Renal cortical epithelial cell (primary cell): Measurements from ENCODE around the gene NPL. TPM values are rescaled to one million over a fixed set of nuclear protein-coding genes. Genes with fewer than 3 reads are reported as not detected.

Experiments used
- DNase-seq: peaks from one replicate; pipeline ENCODE4 v3.0.0-alpha.2; 2011; ENCODE audit warnings: low read depth
- total RNA-seq: library from RNA; depleted of rRNA; stranded (reverse); fragments of >200 nt; gene quantifications from 2 replicates; pipeline ENCODE4 v1.2.3, GENCODE V29; 2014

Gene NPL
- total RNA-seq, 1 donor from 2014 or later: 1.5 TPM

DNA sequence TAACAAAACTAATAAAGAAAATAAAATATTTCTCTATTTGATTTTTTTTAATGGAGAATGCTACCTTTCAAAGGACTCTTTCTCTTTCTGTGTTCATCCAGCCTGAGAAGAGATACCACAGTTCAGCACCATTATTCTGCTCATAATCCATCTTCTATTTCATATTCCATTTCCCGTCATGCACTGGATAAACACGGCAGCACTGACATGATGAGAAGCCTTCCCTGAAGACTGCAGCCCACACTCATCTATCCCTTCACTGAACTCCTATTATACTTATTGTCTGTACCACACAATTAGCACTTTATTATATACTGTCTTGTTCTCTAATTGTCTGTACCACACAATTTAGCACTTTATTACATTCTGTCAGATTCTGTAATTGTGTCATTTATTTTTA, 10.7 kb upstream of the NPL start:
- DNase-seq: no peak

DNA sequence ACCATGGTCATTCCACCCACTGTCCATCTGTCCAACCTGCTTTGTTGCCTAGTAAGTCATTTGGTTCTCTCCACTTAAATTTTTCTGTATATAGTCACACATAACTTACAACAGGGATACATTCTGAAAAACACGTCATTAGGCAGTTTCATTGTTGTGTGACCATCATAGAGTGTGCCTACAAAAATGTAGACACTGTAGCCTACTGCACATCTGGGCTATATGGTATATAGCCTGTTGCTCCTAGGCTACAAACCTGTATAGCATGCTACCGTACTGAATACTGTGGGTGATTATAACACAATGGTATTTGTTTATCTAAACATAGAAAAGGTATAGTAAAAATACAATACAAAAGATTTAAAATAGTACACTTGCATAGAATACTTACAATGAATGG, 10.0 kb upstream of the NPL start:
- DNase-seq: no peak

DNA sequence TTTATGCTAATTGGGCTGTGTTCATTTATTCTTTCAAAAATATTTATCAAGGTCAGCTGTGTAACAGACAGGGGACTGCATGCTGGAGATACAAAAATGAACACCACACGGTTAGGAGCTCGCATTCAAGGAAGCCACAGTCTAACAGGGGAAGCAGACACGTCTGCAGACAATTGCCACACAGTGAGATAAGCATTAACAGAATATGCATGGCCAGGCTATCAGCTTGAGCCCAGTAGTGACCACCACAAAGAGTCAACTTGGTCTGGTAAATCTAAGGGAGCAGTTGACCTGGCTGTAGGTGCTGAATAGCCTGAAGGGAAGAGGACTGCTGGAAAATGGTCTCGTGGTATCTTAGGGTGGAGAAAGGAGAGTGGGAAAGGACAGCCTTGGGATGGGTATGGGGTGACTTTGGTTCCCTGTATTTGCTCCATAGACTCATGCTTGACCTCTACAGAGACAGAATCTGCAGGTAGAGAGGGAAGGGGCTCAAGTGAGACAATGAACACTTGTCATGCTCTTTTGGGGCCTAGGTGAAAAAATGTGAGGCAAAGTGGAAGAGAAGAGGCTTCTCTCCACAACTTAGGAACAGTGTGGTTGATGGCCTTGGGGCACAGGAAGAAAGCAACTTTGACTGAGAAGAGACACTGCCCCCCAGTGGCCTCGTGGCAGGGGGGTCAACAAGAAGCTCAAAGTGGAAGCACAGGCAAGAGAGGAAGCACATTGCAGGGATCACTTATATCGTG, 7.6 kb upstream of the NPL start:
- DNase-seq: peak; percentile 47

DNA sequence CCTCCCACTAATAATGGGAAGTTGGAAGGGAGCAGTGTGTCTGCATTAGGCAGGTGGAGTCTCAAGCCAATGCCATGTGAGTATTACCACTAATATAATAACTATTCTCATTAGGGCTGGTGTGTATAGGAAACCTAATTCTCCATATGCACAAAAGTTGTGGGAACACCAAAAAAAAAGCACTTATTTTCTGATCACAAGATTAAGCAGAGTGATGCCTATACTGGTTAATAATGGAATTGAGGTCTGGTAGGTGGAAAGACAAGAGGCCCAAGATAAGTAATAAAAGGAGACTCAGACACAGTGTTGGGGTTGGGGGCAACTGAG, 7.0 kb upstream of the NPL start:
- DNase-seq: no peak

DNA sequence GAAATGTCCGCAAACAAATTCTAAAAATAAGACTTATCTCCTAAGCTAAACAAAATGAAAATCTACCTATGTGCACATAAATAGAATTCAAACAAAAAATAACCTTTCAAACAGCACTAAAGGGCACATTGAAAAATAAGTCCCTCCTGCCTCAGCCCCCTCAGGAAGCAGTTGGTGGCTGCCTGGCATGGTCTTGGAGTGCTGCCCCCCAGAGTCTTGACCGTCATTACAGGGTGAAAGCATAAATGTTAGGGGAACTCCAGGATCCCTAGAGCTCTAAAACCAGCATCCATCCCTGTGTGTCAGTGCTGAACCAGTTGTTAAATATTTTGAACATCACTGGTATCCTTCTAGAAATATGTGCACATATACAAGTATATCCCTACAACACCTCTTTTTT, 6.5 kb upstream of the NPL start:
- no peak for DNase-seq

DNA sequence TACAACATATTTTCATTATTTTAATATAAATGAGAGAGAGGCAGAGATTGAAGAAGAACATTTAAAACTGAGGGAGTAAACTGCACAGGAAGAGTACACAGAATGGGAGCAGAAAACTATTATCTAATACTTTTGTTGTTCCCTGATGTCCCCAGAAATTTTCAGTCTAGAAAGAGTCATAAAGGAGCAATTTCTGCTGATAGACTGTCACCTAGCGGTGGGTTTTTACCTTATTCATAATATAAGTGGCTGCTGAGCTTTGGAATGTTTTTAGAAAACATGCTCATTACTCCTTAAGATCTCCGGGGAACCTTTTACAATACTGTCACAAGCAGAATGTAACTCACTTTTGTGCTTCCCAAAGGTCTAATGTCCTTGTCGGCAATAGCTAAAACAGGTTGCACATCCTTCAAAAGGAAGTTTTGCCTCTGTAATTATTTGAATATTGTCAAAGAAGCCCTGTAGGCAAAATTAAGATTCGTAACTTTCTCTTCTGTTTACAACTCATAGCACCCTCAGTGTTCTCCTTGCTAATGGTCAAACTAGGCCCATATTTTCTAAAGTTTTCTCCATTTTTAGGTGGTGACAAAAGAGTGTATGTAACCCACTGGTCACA, 4.9 kb upstream of the NPL start:
- peak; percentile 57 for DNase-seq

DNA sequence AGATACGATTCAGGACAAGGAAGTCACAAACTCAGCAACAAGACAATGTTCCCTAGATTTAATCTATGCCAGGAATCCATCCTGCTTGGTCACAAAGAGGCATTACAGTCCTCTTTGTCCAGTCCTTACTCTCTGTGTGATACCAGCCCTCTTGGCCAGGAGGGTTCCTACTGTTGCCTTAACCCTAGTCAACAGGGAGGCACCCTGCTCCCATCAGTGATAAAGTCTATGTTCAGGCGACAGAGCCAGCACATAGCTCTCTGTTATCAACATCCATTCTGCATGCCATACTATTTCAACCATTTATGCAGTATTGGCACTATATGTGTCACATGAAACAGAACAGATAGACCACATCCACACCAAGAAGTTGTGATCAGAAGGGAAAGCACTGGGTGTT, 4.4 kb upstream of the NPL start:
- no peak for DNase-seq

DNA sequence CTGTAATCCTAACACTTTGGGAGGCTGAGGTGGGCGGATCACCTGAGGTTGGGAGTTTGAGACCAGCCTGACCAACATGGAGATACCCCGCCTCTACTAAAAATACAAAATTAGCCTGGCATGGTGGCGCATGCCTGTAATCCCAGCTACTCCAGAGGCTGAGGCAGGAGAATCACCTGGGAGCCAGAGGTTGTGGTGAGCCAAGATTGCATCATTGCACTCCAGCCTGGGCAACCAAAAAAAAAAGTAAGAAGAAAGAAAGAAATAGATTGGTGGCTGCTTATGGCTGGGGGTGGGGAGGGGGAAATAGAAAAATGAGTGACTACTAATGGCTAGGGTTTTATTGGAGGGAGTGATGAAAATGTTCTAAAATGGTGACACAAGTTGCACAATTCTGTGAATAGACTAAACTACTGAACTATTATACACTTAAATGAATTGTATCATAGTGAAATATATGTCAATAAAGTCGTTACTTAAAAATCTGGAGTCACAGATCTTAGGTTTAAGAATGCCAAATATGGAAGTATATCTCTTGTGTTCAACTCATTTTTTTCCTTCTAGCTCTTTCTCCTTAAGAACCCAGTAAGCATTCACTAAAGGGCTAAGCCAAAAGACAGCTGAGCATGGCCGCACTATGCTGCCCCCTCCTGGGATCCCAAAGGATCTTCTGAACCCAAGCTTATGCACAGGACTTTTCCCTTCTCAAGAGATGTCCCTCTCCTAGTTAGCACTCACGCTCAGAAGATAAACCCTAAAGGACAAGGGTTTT, 3.2 kb upstream of the NPL start:
- peak; percentile 63 for DNase-seq

DNA sequence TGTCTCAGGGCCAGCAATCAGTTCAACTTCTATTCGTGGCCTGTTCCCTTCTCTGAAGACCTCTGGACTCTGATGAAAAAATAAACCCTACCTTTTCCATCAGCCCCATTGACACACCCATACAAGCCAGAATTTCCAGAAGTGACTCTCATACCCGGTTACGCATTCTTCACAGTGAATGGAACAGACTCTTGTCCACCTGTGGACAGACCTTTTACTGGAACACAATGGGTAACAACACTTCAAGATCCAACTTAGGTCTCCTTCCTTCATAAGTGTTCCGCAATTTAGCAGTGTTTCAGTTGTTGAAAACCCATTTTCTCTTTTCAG, 2.6 kb upstream of the NPL start:
- no peak for DNase-seq

DNA sequence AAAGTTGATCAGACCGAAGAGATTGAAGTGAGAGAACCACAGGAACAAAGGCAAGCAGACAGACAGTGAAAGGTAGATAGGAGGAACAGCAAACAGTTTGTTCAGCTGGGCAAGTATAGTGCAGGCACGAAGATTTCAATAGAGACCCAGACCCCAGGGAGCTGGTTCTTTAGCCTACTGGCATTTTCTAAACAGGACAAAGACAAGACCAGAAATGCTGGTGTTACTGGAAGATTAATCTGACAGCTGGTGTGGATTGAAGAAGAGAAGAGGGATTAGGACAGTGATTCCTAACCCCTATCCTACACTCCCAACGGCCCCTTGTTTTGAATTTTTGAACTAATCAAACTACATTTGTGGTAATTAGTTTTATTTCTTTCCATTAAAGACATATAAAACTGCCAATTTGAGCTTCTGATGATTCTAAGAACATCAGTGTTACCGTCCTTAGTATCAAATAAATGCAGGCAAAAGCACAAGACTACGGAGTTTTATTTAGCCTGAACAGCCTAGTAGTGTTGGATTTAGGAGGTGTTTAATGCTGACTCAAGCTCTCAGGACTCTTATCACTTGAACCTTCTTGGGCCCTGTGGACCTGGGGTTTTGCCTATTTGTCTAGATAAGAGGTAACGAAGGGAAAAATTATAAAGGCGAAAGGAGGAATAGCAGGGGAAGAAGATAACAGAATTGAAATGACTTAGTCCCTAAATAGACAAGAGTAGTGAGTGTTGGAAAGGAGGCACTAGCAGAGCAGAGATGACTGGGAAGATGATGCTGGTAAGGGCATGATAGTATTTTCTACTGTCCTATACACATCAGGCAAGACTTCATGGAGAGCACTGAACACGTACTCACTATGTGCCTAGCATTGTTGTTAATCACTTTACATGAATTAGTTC, 2.0 kb downstream of the NPL start:
- DNase-seq: no peak

DNA sequence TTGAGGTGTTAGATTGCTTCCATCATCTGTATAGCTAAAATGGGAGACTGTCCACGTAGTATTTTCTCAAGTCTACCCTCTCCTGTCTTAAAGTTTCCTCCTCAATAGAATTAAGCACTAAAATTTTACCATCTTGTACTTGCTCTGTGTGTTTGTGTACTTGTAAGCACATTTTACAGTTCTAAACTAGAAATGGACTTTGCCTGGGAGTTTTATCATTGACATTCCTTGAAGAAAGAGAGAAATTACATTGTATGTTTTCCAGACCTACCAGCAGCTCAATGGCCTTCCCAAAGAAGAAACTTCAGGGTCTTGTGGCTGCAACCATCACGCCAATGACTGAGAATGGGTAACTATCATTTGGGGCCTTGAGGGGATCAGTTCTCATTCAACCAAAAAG, 4.5 kb downstream of the NPL start:
- no peak for DNase-seq

DNA sequence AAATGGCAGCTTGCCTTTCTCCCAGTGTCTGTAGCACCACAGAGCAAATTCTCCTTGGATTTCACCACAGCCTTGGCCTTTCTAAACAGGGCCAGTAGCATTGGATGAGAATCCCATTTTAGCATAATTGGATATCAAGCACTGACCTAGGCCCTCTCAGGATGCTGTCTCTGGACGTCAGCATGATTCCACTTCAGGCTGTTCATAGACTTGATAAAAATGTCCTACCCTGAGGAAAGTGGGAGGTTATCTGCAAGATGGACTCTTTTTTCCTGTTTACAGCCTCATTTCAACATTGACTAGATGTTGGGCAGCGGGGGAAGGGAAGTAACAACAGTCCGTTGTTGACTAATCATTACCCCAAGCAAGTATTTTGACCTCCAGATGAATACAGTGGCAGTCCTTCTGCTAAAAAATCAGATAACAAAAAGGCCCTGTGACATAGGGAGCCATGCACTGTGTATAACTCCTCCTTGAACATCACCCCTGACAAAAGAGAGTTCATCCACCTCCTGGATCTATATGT, 5.2 kb downstream of the NPL start:
- DNase-seq: peak; percentile 33

DNA sequence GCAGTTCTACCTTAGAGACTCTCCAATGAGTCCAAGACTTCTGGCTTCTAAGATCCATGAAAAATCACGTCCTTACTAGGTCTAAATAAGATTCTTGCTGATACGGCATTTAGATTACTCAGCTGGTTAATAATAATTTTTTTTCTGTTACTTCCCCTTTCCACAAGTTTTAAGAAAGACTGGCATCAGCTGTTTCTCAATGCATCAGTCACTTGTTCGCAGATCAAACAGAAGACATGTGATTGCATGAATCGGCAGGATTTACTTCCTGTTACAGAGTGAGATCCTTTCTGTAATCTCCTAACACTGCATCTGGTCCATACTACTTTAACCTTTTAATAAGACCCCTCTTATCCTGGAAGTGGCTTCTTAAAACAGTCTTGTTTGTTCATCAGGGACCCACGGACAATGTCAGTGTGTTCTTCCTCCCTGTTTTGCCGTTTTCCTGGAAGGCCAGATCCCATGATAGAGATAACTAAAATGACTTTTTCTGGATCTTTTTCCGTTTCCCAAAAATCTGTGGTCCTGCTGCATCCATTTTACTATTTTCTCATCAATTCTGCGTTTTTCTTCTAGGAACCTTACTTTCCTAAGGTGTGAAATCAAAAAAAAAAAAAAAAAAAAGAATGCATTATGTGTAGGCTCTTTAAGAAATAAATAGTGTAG, 6.1 kb downstream of the NPL start:
- peak; percentile 79 for DNase-seq

DNA sequence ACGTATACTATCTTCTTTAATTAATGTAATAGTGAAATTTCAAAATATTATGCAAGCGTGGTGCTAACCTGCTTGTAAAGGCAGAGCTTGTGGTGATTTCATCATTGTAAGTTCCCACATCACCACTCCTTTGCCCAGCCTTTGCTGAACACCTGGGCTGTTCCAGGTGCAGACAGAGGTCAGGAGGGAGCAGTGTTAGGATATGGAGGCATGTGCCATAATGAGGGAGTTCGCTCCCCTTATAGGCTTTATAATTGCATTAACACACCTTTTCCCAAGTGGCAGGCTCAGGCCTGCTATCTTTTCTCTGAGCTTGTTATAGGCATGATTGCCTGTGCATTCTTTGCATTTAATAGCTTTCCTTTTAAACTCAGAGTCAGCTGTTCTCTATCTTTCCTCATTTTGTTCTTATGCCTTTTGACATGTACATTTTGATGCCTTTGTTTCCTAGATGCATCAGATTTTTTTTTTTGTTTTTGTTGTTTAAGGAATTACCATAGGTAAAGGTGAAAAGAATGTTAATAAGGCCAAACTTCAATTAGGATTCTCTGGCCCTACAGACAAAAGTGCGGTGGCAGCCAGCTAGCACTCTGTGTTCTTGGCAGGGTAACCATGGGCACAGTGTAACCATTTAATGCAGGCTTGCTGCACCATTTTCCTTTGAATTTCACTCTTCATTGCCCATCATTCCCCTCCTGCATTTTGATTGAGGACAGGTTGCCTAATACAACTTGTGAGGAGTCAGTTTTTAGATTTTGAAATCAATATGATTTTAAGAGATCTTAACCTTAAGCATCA, 12.6 kb downstream of the NPL start:
- no peak for DNase-seq

DNA sequence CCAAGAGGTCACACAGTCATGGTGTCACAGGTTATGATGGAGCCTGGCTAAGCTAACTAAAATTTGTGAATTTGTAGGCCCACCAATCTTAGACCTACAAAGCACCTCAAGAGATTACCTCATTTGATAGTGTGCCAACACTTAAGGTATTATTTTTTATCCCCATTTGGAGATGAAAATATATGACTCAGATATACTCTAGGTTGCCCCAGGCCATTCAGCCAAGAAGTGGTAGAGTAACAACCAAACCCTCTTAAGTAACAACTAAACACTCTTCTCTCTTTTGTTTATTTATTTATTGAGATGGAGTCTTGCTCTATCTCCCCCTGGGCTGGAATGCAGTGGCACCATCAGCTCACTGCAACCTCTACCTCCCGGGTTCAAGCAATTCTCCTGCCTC, 14.3 kb downstream of the NPL start:
- no peak for DNase-seq

DNA sequence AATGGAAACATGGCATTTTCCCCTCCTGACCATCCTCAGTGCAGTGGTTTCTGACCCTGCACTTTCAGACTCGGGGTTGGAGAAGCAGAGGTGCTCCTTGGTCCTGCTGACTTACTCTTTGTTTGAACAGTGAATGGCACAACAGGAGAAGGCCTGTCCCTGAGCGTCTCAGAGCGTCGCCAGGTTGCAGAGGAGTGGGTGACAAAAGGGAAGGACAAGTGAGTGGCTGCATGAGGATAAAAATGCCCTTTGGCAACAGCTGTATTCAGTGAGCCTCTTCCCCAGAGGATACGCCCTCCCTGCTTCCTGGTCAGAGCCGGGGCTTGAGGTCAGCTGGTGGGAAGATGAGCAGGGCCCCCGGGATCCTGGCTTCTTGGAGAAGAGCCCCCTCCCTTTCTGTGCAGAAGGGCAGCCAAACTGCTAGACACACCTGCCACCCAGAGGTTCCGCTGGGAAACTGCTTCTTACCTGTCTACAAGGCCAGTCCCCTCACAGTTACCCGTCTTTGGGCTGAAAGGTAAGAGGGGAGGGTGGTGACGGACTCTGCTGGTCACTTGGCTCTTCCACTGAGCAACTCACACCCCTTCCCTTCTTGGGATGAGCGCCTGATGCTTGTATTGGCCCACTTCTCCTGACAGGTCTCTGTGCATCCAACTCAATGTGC, 16.6 kb downstream of the NPL start:
- DNase-seq: no peak

DNA sequence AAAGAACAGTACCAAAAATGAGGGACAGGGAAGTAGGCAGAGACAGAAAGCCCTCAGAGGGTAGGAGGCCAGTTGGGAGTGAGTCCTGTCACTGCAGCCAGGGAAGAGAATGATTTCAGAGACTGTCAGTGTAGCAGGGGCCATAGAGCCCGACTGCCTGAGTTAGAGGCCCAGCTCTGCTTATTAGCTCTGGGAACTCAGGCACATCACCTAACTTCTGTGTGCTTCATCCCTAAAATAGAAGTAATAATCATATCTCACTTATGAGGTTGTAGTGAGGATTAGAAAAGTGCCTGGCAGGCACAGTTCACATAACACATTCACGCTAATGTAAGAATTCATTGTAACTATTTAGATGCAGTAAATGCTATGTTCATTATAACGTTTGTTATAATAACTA, 18.3 kb downstream of the NPL start:
- no peak for DNase-seq

DNA sequence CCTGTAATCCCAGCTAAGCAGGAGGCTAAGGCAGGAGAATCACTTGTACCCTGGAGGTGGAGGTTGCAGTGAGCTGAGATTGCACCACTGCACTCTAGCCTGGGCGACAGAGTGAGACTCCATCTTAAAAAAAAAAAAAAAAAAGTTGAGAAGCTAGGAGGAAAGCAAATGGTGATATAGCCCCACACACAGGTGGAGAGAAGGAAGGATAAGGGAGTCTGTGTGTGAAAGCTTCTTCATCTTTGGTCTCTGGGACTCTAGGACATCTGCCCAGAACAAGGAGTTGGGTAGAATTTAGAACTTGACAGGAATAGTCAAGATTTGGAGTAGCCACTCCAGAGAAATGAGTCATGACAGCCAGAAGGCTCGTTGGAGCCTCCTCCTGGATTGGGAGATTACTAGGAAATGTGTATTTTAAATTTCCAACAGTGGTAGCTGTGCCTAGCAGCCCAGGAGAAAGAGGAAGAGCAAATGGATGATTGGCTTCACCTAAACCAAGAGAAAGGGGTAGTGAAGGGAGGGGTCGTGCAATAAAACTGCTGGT, 19.9 kb downstream of the NPL start:
- DNase-seq: no peak

DNA sequence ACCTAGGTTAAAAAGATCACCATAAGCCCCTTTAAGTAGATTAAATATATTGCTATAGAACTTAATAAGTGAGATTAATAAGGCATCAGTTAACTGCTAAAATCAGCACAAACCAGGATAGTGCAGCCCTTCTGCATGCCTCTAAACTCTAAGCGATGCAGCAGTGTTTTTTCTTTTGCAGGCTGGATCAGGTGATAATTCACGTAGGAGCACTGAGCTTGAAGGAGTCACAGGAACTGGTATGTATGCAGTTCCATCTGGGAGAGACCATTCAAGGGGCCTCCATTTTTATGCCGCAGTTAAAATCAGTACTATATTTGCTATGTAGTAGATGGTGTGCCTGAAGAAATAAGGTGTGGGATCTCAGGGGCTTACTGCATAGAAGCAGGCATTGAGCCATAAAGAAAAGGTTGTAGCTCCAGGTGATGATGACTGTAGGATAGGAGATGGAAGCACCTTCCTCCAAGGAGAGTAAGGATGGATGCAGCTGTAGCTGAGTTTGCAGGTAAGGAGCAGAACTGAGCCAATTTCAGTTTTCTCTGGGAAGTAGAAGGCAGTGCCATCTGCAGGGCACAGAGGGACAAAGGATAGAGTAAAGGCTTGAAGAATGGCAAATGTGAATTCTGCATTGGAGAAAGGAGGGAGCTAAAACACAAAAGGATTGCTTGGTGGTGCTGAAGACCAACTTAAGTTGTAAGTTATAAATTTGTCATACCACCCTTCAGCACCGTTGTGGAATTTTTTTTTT, 22.6 kb downstream of the NPL start:
- no peak for DNase-seq
